Measurements from ENCODE around the gene B4GALNT4. TPM values are rescaled to one million over a fixed set of nuclear protein-coding genes. Genes with fewer than 3 reads are reported as not detected.
A peak's percentile ranks its signal among the peaks of the same experiment; 100 is the strongest.

B4GALNT4 gene
- total RNA-seq, 3 donors from 2014 or later (not counting 1 experiment from before 2014, with no cell fraction given) = 0.66 to 1.5 (median 1.5) TPM

GRCh38 chr11:325796-326591, 43.3 kb upstream of the B4GALNT4 start:
- DNase-seq = peak in 1 of 2 donors; percentile 31
- intact Hi-C loops (cut with micrococcal nuclease) = loop anchor here (2.0 kb wide), 1 partner anchor 13 kb away; no protein-coding TSS in a partner anchor

GRCh38 chr11:326592-326841, 42.8 kb upstream of the B4GALNT4 start:
- intact Hi-C loops (cut with micrococcal nuclease) = loop anchor here (2.0 kb wide), 1 partner anchor 14 kb away; no protein-coding TSS in a partner anchor
- H3K36me3 Mint-ChIP-seq = no peaks in the 10 kb centered on the region
- H3K4me1 Mint-ChIP-seq = peaks cover 52 to 64% of the 10 kb centered on the region in 2 donors
- DNase-seq (no peak), ATAC-seq (peak in 1 of 3 donors; percentile 1)
- no peaks in the 10 kb centered on the region for H3K27me3 Mint-ChIP-seq (ENCODE audit: low read depth in 2 of 2)
- peak overlapping the region; percentile 59 for H3K4me3 Mint-ChIP-seq
- peaks cover 68% of the 10 kb centered on the region for H3K4me1 ChIP-seq (ENCODE audit: control insufficient read depth, insufficient read depth, low read length)
- H3K9me3 ChIP-seq (ENCODE audit: control insufficient read depth, insufficient read depth, low read length) = no peaks in the 10 kb centered on the region
- no peaks in the 10 kb centered on the region for H3K9me3 Mint-ChIP-seq
- H3K27me3 ChIP-seq (ENCODE audit: control insufficient read depth, insufficient read depth, low read length) = no peaks in the 10 kb centered on the region
- no peaks in the 10 kb centered on the region for H3K36me3 ChIP-seq (ENCODE audit: control insufficient read depth, insufficient read depth, low read length)
- H3K27ac ChIP-seq (ENCODE audit: low read length) = peak overlapping the region; percentile 89
- 42% methylated on average over 6 of the region's 6 CpGs for WGBS (ENCODE audit: insufficient coverage)
- no peak for TF ChIP-seq CTCF (IDR thresholded peaks at IDR 0.05)
- H3K4me3 ChIP-seq (ENCODE audit: low read length) = peak overlapping the region; percentile 6
- peak overlapping the region; percentile 78 to 94 for H3K27ac Mint-ChIP-seq

More at GRCh38 chr11:325796-326591, 43.3 kb upstream of the B4GALNT4 start:
- Histone ChIP-seq H3K27ac (ENCODE audit: low read length) (peak overlapping the region; percentile 89), H3K4me3 (ENCODE audit: low read length) (no peak overlapping the region), H3K4me1 (ENCODE audit: control insufficient read depth, insufficient read depth, low read length) (peaks cover 64% of the 10 kb centered on the region), H3K27me3 (ENCODE audit: control insufficient read depth, insufficient read depth, low read length) (no peaks in the 10 kb centered on the region), H3K9me3 (ENCODE audit: control insufficient read depth, insufficient read depth, low read length) (no peaks in the 10 kb centered on the region), H3K36me3 (ENCODE audit: control insufficient read depth, insufficient read depth, low read length) (no peaks in the 10 kb centered on the region)
- Mint-ChIP-seq H3K27ac (peak overlapping the region; percentile 78 to 94), H3K4me1 (peaks cover 48 to 61% of the 10 kb centered on the region in 2 donors), H3K27me3 (ENCODE audit: low read depth in 2 of 2) (no peaks in the 10 kb centered on the region), H3K36me3 (no peaks in the 10 kb centered on the region), H3K4me3 (peak overlapping the region; percentile 59), H3K9me3 (no peaks in the 10 kb centered on the region)
- no peak for ATAC-seq
- 85% methylated on average over 30 of the region's 30 CpGs for WGBS (ENCODE audit: insufficient coverage)
- no peak for TF ChIP-seq CTCF (IDR thresholded peaks at IDR 0.05)

- H3K27me3 Mint-ChIP-seq (ENCODE audit: low read depth in 2 of 2) = no peaks in the 10 kb centered on the region
- Histone ChIP-seq H3K27ac (ENCODE audit: low read length) (peak overlapping the region; percentile 89), H3K27me3 (ENCODE audit: control insufficient read depth, insufficient read depth, low read length) (no peaks in the 10 kb centered on the region), H3K4me3 (ENCODE audit: low read length) (peak overlapping the region; percentile 6), H3K9me3 (ENCODE audit: control insufficient read depth, insufficient read depth, low read length) (no peaks in the 10 kb centered on the region), H3K36me3 (ENCODE audit: control insufficient read depth, insufficient read depth, low read length) (no peaks in the 10 kb centered on the region), H3K4me1 (ENCODE audit: control insufficient read depth, insufficient read depth, low read length) (peaks cover 73% of the 10 kb centered on the region)
- ATAC-seq = peak; percentile 51 to 75 (median 56)
- intact Hi-C loops (cut with micrococcal nuclease) = loop anchor here (2.0 kb wide), 1 partner anchor 14 kb away; no protein-coding TSS in a partner anchor
- no peaks in the 10 kb centered on the region for H3K36me3 Mint-ChIP-seq
- TF ChIP-seq CTCF (IDR thresholded peaks at IDR 0.05) = no peak
- H3K4me1 Mint-ChIP-seq = peaks cover 57 to 69% of the 10 kb centered on the region in 2 donors
- peak overlapping the region; percentile 78 to 94 for H3K27ac Mint-ChIP-seq
- no peaks in the 10 kb centered on the region for H3K9me3 Mint-ChIP-seq
- peak overlapping the region; percentile 67 for H3K4me3 Mint-ChIP-seq
- 7% methylated on average over 19 of the region's 19 CpGs for WGBS (ENCODE audit: insufficient coverage)
- DNase-seq = peak in 1 of 2 donors; percentile 89
Observed at GRCh38 chr11:326842-327580, 42.3 kb upstream of the B4GALNT4 start.
